Measurements from ENCODE around the gene KRT24.

The KRT24 gene

DNA sequence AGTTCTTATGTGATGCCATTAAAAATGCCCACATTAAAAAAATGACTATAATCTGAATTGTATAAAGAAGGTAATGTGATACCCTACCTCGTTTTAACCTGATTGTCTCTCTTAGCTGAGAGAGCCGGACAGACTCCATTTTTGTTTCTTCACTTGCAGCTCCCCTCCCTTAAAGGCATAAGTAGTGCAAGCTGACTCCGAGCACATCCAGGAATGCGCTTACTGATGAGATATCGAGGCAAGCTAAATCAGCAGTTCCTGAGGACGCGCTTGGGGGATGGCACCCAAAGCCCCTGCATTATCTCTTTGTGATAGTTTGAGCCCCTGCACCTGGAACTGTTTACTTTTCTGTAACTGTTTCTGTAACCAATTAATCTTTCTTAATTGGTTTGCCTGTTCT, 6.3 kb downstream of the KRT24 start:
- Histone ChIP-seq H3K4me1 (ENCODE audit: control insufficient read depth, insufficient read depth, low read length) (no peaks in the 10 kb centered on the region), H3K4me3 (ENCODE audit: insufficient read depth, low read depth, low read length) (no peak overlapping the region), H3K27ac (ENCODE audit: insufficient read depth, low read depth, low read length, poor library complexity, severe bottlenecking) (no peak overlapping the region), H3K9me3 (ENCODE audit: control insufficient read depth, low read length) (no peaks in the 10 kb centered on the region), H3K27me3 (ENCODE audit: control insufficient read depth, insufficient read depth, low read length, poor library complexity, severe bottlenecking) (no peaks in the 10 kb centered on the region), H3K36me3 (ENCODE audit: control insufficient read depth, insufficient read depth, low read length) (no peaks in the 10 kb centered on the region)
- WGBS, 2 experiments = 83 to 88% methylated on average over 7 of the region's 7 CpGs

DNA sequence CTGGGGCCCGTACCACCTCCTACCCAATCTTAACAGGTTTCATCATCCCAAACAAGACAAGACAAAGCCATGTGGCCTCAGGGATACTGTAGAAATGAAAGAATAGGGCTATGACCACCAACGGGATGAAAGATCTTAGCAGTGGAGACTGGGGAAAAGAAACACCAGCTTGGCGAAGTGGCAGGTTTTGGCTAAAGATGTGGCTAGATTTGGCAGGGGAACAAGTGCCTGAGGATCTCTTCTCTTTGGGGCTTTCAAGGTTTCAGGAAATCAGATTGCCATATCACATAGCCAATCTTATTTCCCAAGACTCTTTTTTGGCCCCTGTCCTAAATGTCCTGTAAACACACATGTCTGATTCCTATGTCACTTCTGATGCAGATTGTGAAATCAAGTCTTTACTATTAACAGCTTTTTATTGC, 6.9 kb downstream of the KRT24 start:
- Histone ChIP-seq H3K27me3 (ENCODE audit: control insufficient read depth, insufficient read depth, low read length, poor library complexity, severe bottlenecking) (no peaks in the 10 kb centered on the region), H3K4me1 (ENCODE audit: control insufficient read depth, insufficient read depth, low read length) (no peaks in the 10 kb centered on the region)

DNA sequence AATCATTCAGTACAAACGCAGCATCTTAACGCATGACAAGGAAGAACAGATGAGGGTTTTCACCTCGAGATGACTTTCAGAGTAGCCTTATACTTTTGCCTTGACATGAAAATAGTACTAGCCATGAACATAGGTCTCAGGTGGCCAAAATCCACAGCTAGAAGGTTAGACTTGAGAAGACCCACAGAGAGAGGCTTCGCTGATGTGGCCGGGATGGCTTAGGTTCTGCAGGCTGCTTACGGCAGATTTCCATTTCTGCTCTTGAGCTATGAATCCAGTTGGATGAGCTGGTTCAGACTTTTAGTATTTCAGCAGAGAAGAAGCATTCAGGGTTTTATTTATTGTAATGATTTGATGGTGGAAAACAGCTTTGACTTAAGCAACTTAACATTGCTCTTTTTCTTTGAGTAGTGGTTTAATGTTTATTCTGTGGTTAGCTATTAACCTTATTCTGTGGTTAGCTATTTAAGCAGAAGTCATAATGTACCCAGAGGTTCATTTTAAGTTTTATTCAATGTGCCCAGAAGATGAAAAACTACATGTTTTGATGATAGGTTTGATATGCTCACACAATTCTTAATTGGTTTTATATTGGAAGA, 7.6 kb downstream of the KRT24 start:
- Histone ChIP-seq H3K4me1 (ENCODE audit: control insufficient read depth, insufficient read depth, low read length) (no peaks in the 10 kb centered on the region), H3K27ac (ENCODE audit: insufficient read depth, low read depth, low read length, poor library complexity, severe bottlenecking) (no peak overlapping the region), H3K9me3 (ENCODE audit: control insufficient read depth, low read length) (no peaks in the 10 kb centered on the region), H3K4me3 (ENCODE audit: insufficient read depth, low read depth, low read length) (no peak overlapping the region), H3K27me3 (ENCODE audit: control insufficient read depth, insufficient read depth, low read length, poor library complexity, severe bottlenecking) (no peaks in the 10 kb centered on the region), H3K36me3 (ENCODE audit: control insufficient read depth, insufficient read depth, low read length) (no peaks in the 10 kb centered on the region)
- WGBS, 2 experiments = 95% methylated on average over 6 of the region's 6 CpGs

More for the DNA sequence above, 6.9 kb downstream of the KRT24 start:
- H3K27ac ChIP-seq (ENCODE audit: insufficient read depth, low read depth, low read length, poor library complexity, severe bottlenecking) = no peak overlapping the region
- no peak overlapping the region for H3K4me3 ChIP-seq (ENCODE audit: insufficient read depth, low read depth, low read length)
- no peaks in the 10 kb centered on the region for H3K9me3 ChIP-seq (ENCODE audit: control insufficient read depth, low read length)
- 94 to 96% methylated on average over 3 of the region's 3 CpGs for WGBS, 2 experiments
- H3K36me3 ChIP-seq (ENCODE audit: control insufficient read depth, insufficient read depth, low read length) = no peaks in the 10 kb centered on the region

DNA sequence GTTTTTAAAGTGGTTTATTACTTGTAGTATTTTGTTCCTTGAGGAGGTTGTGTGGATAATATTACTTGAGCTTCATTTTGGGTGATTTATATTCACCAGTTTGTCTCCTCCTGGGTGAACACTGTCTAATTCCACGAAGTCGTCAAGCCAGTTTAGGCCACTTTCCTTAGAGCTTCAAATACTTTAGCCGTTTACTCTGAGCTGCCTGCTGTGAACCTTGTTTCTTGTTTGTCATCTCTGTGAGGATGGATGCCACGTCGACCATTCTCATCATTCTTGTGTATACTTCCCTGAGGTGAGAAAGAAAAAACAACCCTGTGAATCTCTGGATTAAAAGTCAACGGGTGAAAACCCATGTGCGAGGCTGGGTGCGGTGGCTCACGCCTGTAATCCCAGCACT, 9.0 kb downstream of the KRT24 start:
- no peaks in the 10 kb centered on the region for H3K9me3 ChIP-seq (ENCODE audit: control insufficient read depth, low read length)
- no peaks in the 10 kb centered on the region for H3K27me3 ChIP-seq (ENCODE audit: control insufficient read depth, insufficient read depth, low read length, poor library complexity, severe bottlenecking)
- H3K4me3 ChIP-seq (ENCODE audit: insufficient read depth, low read depth, low read length) = no peak overlapping the region
- no peak overlapping the region for H3K27ac ChIP-seq (ENCODE audit: insufficient read depth, low read depth, low read length, poor library complexity, severe bottlenecking)
- no peaks in the 10 kb centered on the region for H3K36me3 ChIP-seq (ENCODE audit: control insufficient read depth, insufficient read depth, low read length)
- 71 to 76% methylated on average over 9 of the region's 9 CpGs for WGBS, 2 experiments
- H3K4me1 ChIP-seq (ENCODE audit: control insufficient read depth, insufficient read depth, low read length) = no peaks in the 10 kb centered on the region

DNA sequence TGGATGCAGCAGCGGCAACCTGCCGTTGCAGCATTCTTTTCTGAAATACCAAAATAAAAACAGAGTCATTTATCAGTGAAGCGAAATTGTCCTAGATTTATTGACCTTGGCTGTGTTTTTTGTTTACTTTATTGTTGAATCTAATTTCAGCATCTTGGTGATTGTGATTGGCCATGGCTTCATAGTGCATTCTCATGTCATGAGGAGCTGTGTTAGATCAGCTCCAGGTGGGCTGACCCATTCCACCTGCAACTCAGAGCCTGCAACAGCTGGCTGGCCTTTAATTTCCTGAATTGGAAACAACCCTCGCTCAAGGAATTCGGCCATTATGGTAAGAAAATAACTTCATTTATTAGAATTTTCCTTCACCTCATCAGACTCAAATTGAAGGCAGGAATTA, 16.4 kb downstream of the KRT24 start:
- WGBS, 2 experiments = 97 to 98% methylated on average over 3 to 5 of the region's 5 CpGs
- no peak overlapping the region for H3K4me3 ChIP-seq (ENCODE audit: insufficient read depth, low read depth, low read length)

DNA sequence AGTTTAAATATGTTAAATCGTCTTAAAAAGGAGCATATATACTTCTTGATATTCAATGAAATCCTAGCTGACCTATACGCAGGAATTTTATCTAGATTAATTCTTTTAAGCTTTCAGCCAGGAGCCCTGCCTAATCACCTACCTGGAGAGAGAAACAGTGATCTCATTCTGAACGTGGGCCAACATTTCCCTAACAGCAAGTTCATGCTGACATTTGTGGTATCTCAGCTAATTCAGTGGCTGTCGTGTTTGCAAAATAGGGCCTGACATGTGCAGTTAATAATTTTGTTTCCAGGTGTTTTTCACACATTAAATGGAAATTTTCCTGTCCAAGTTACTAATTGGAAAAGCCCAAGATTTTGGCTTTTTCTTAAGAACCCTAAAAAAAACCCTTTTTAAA, 17.4 kb downstream of the KRT24 start:
- Histone ChIP-seq H3K27ac (ENCODE audit: insufficient read depth, low read depth, low read length, poor library complexity, severe bottlenecking) (no peak overlapping the region), H3K9me3 (ENCODE audit: control insufficient read depth, low read length) (no peaks in the 10 kb centered on the region), H3K27me3 (ENCODE audit: control insufficient read depth, insufficient read depth, low read length, poor library complexity, severe bottlenecking) (no peaks in the 10 kb centered on the region), H3K4me3 (ENCODE audit: insufficient read depth, low read depth, low read length) (no peak overlapping the region), H3K4me1 (ENCODE audit: control insufficient read depth, insufficient read depth, low read length) (no peaks in the 10 kb centered on the region), H3K36me3 (ENCODE audit: control insufficient read depth, insufficient read depth, low read length) (no peaks in the 10 kb centered on the region)
- WGBS, 2 experiments = 93% methylated on average over 3 to 4 of the region's 4 CpGs

More for the DNA sequence above, 16.4 kb downstream of the KRT24 start:
- Histone ChIP-seq H3K4me1 (ENCODE audit: control insufficient read depth, insufficient read depth, low read length) (no peaks in the 10 kb centered on the region), H3K27me3 (ENCODE audit: control insufficient read depth, insufficient read depth, low read length, poor library complexity, severe bottlenecking) (no peaks in the 10 kb centered on the region), H3K27ac (ENCODE audit: insufficient read depth, low read depth, low read length, poor library complexity, severe bottlenecking) (no peak overlapping the region), H3K36me3 (ENCODE audit: control insufficient read depth, insufficient read depth, low read length) (no peaks in the 10 kb centered on the region), H3K9me3 (ENCODE audit: control insufficient read depth, low read length) (no peaks in the 10 kb centered on the region)

DNA sequence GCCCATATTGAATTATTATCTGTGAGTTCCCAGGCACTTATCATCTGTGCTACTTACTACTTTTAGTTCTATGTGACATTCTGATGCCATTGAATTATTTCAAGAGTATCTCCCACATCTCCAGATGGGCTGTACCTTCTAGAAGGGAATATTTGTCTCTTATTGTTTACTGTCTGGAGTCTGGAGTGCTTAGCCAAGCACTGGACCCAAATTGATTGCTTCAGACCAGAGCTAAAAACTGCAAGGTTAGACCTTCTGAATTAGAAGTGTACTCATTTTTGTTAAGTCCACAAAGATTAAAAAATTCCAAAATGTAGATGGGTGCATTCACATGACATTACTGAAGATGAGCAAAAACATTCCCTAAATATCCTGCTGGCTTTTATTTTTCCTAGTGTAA, 22.6 kb downstream of the KRT24 start:
- Histone ChIP-seq H3K4me3 (ENCODE audit: insufficient read depth, low read depth, low read length) (no peak overlapping the region), H3K27ac (ENCODE audit: insufficient read depth, low read depth, low read length, poor library complexity, severe bottlenecking) (no peak overlapping the region), H3K27me3 (ENCODE audit: control insufficient read depth, insufficient read depth, low read length, poor library complexity, severe bottlenecking) (no peaks in the 10 kb centered on the region), H3K4me1 (ENCODE audit: control insufficient read depth, insufficient read depth, low read length) (no peaks in the 10 kb centered on the region), H3K36me3 (ENCODE audit: control insufficient read depth, insufficient read depth, low read length) (no peaks in the 10 kb centered on the region), H3K9me3 (ENCODE audit: control insufficient read depth, low read length) (no peaks in the 10 kb centered on the region)

DNA sequence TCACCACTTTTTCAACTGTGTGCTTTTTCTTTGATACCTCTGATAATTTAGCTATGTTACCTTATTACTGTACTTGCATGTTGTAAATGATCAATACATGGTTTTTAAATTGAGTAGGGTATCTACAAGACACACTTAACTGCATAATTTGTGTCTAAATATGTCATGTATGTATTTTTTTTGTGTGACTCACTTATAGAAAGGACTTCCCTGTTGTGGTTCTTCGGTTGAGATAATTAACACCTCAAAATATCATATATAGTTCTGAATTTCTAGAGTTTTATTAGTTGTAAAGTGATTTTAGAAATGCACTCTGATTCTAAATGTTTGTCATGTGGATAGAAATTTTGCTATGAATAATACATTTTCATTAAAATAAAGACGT, 24.0 kb downstream of the KRT24 start:
- no peak overlapping the region for H3K4me3 ChIP-seq (ENCODE audit: insufficient read depth, low read depth, low read length)
- H3K27ac ChIP-seq (ENCODE audit: insufficient read depth, low read depth, low read length, poor library complexity, severe bottlenecking) = no peak overlapping the region
- no peaks in the 10 kb centered on the region for H3K36me3 ChIP-seq (ENCODE audit: control insufficient read depth, insufficient read depth, low read length)
- no peaks in the 10 kb centered on the region for H3K9me3 ChIP-seq (ENCODE audit: control insufficient read depth, low read length)
- no peaks in the 10 kb centered on the region for H3K27me3 ChIP-seq (ENCODE audit: control insufficient read depth, insufficient read depth, low read length, poor library complexity, severe bottlenecking)
- no CpG with 5 or more reads among the region's 2 CpGs for WGBS, 2 experiments
- H3K4me1 ChIP-seq (ENCODE audit: control insufficient read depth, insufficient read depth, low read length) = no peaks in the 10 kb centered on the region

DNA sequence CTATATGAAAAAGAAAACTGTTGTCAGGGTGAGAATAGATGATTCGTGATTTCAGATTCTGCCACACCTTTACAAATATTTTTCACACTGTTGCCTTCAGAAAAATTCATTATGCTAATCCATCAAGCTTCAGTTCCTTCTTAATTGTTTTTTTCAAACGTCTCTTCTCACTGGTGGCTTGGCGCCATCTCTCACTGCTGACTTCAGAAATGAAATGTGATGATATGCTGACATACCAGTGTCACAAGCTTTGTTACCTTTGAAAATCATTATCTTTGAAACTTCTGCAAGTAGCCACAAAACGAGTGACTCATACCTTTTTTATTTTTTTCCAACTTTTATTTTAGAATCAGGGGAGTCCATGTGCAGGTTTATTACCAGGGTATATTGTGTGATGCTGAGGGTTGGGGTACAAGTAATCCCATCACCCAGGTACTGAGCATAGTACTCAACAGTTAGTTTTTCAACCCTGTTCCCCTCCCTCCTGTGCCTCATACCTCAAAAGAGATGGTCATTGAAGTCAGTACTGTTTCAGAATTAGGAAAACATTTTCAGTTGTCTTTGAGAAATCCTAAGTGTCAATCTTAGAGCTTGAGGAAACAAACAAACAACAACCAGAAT, 24.5 kb downstream of the KRT24 start:
- H3K36me3 ChIP-seq (ENCODE audit: control insufficient read depth, insufficient read depth, low read length) = no peaks in the 10 kb centered on the region
- H3K9me3 ChIP-seq (ENCODE audit: control insufficient read depth, low read length) = no peaks in the 10 kb centered on the region
- H3K27me3 ChIP-seq (ENCODE audit: control insufficient read depth, insufficient read depth, low read length, poor library complexity, severe bottlenecking) = no peaks in the 10 kb centered on the region
- no peak overlapping the region for H3K27ac ChIP-seq (ENCODE audit: insufficient read depth, low read depth, low read length, poor library complexity, severe bottlenecking)
- H3K4me1 ChIP-seq (ENCODE audit: control insufficient read depth, insufficient read depth, low read length) = no peaks in the 10 kb centered on the region
- no peak overlapping the region for H3K4me3 ChIP-seq (ENCODE audit: insufficient read depth, low read depth, low read length)
- 81 to 85% methylated on average over 4 of the region's 4 CpGs for WGBS, 2 experiments

DNA sequence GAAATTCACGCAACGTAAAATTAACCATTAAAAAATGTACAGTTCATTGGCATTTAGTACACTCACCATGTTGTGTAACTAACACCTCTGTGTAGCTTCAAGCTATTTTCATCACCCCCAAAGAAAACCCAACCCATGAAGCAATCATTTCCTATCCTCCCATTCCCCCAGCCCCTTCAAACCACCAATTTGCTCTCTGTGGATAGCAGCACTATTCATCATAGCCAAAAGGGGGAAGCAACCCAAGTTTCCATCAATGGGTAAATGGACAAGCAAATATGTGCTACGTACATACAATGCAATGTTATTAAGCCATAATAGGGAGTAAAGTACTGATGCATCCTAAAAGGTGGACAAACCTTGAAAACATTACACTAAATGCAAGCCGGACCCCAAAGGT, 27.6 kb downstream of the KRT24 start:
- H3K4me1 ChIP-seq (ENCODE audit: control insufficient read depth, insufficient read depth, low read length) = no peaks in the 10 kb centered on the region
- H3K27ac ChIP-seq (ENCODE audit: insufficient read depth, low read depth, low read length, poor library complexity, severe bottlenecking) = no peak overlapping the region
- H3K9me3 ChIP-seq (ENCODE audit: control insufficient read depth, low read length) = no peaks in the 10 kb centered on the region
- H3K36me3 ChIP-seq (ENCODE audit: control insufficient read depth, insufficient read depth, low read length) = no peaks in the 10 kb centered on the region
- WGBS, 2 experiments = 97 to 99% methylated on average over 3 to 4 of the region's 4 CpGs
- no peak overlapping the region for H3K4me3 ChIP-seq (ENCODE audit: insufficient read depth, low read depth, low read length)
- H3K27me3 ChIP-seq (ENCODE audit: control insufficient read depth, insufficient read depth, low read length, poor library complexity, severe bottlenecking) = no peaks in the 10 kb centered on the region
